ENCODE measurements around the gene ZNF585A. TPM values are rescaled to one million over a fixed set of nuclear protein-coding genes. Genes with fewer than 3 reads are reported as not detected.
"Not testable (repeated sequence)": the region's sequence is repeated elsewhere in the genome, so short reads cannot be mapped to it uniquely, and the experiment has no call there.

The ZNF585A gene
- total and polyA plus RNA-seq, 2 of the 4 experiments (the other 2 are of a cell fraction) = 6.2 to 9.5 TPM

- H3K4ac ChIP-seq (ENCODE audit: low read depth, low read length); H2BK120ac ChIP-seq (ENCODE audit: low read depth, low read length); ATAC-seq (ENCODE audit: low read depth); H3K18ac ChIP-seq (ENCODE audit: low read depth, low read length); dilution Hi-C loops (cut with HindIII; ENCODE audit: low sequenced_read_pairs, unreplicated experiment); BruUV-seq (replicated peaks); H3K56ac ChIP-seq (ENCODE audit: extremely low read depth, insufficient read depth, low read length); H2BK5ac ChIP-seq (ENCODE audit: low read depth, low read length, poor library complexity, severe bottlenecking); H2BK15ac ChIP-seq (ENCODE audit: low read depth, low read length); H3K27me3 ChIP-seq (ENCODE audit: control insufficient read depth, insufficient read depth, low read length); DNase-seq; H4K91ac ChIP-seq (ENCODE audit: insufficient read depth, low read depth, low read length); H3K79me1 ChIP-seq (ENCODE audit: low read depth in 1 of 2, low read length in 2 of 2); H3K4me3 ChIP-seq (ENCODE audit: insufficient read depth, low read depth, low read length); H2AK5ac ChIP-seq (ENCODE audit: low read depth, low read length); intact Hi-C loops (cut with micrococcal nuclease); H2BK20ac ChIP-seq (ENCODE audit: low read depth, low read length); H4K20me1 ChIP-seq (ENCODE audit: insufficient read depth, low read length); H3K4me2 ChIP-seq (ENCODE audit: low read depth, low read length); H3K4me1 ChIP-seq (ENCODE audit: control insufficient read depth, insufficient read depth, low read length); H3K23ac ChIP-seq (ENCODE audit: low read depth, low read length); H3K27ac ChIP-seq (ENCODE audit: insufficient read depth, low read length); H4K8ac ChIP-seq (ENCODE audit: low read depth in 2 of 2, low read length in 2 of 2); H2AK9ac ChIP-seq (replicated peaks; ENCODE audit: low read depth, low read length, poor library complexity); H2AFZ ChIP-seq (replicated peaks; ENCODE audit: low read length, poor library complexity); H3K14ac ChIP-seq (replicated peaks; ENCODE audit: low read depth, low read length); H4K5ac ChIP-seq (ENCODE audit: low read depth, low read length); H3K9ac ChIP-seq (ENCODE audit: low read depth, low read length); CTCF ChIA-PET; in situ Hi-C loops (cut with MboI; ENCODE audit: low sequenced_read_pairs); H3K9me1 ChIP-seq (ENCODE audit: insufficient read depth, low read length): not testable (repeated sequence)
- Histone ChIP-seq H3K9me3 (ENCODE audit: control insufficient read depth, insufficient read depth, low read length) (peaks cover 15% of the 10 kb centered on the region; the same call in 1 of the 2 replicates), H3K36me3 (ENCODE audit: control insufficient read depth, insufficient read depth, low read length) (peaks cover 25% of the 10 kb centered on the region)
- no CpG with 5 or more reads among the region's 4 CpGs for WGBS, 2 experiments (ENCODE audit: extremely low coverage in 2 of 2, insufficient read length in 1 of 2)
- POLR2A ChIA-PET (ENCODE audit: unreplicated experiment) = interaction anchor here (0.7 kb wide), 1 partner anchor 881 kb away, joined by 4 read pairs; no protein-coding TSS in a partner anchor
Measured at GRCh38 chr19:37195248-37195647, 22.8 kb upstream of the ZNF585A start.

GRCh38 chr19:37186071-37186470 lies 13.6 kb upstream of the ZNF585A start:
- CTCF ChIA-PET; H2BK15ac ChIP-seq (ENCODE audit: low read depth, low read length); H4K5ac ChIP-seq (ENCODE audit: low read depth, low read length); H3K4me1 ChIP-seq (ENCODE audit: control insufficient read depth, insufficient read depth, low read length); H3K27me3 ChIP-seq (ENCODE audit: control insufficient read depth, insufficient read depth, low read length); H2BK20ac ChIP-seq (ENCODE audit: low read depth, low read length); H2AFZ ChIP-seq (replicated peaks; ENCODE audit: low read length, poor library complexity); H3K18ac ChIP-seq (ENCODE audit: low read depth, low read length); H3K4me3 ChIP-seq (ENCODE audit: insufficient read depth, low read depth, low read length); H3K14ac ChIP-seq (replicated peaks; ENCODE audit: low read depth, low read length); POLR2A ChIA-PET (ENCODE audit: unreplicated experiment); H3K56ac ChIP-seq (ENCODE audit: extremely low read depth, insufficient read depth, low read length); H3K4me2 ChIP-seq (ENCODE audit: low read depth, low read length); H3K9ac ChIP-seq (ENCODE audit: low read depth, low read length); H4K8ac ChIP-seq (ENCODE audit: low read depth in 2 of 2, low read length in 2 of 2); H2BK120ac ChIP-seq (ENCODE audit: low read depth, low read length); H4K91ac ChIP-seq (ENCODE audit: insufficient read depth, low read depth, low read length); H2BK5ac ChIP-seq (ENCODE audit: low read depth, low read length, poor library complexity, severe bottlenecking); H3K4ac ChIP-seq (ENCODE audit: low read depth, low read length); H3K27ac ChIP-seq (ENCODE audit: insufficient read depth, low read length); DNase-seq; intact Hi-C loops (cut with micrococcal nuclease); dilution Hi-C loops (cut with HindIII; ENCODE audit: low sequenced_read_pairs, unreplicated experiment); H3K23ac ChIP-seq (ENCODE audit: low read depth, low read length); H2AK9ac ChIP-seq (replicated peaks; ENCODE audit: low read depth, low read length, poor library complexity); H4K20me1 ChIP-seq (ENCODE audit: insufficient read depth, low read length); H2AK5ac ChIP-seq (ENCODE audit: low read depth, low read length); BruUV-seq (replicated peaks); ATAC-seq (ENCODE audit: low read depth); in situ Hi-C loops (cut with MboI; ENCODE audit: low sequenced_read_pairs); H3K9me1 ChIP-seq (ENCODE audit: insufficient read depth, low read length); H3K79me1 ChIP-seq (ENCODE audit: low read depth in 1 of 2, low read length in 2 of 2): not testable (repeated sequence)
- peaks cover 51% of the 10 kb centered on the region for H3K9me3 ChIP-seq (ENCODE audit: control insufficient read depth, insufficient read depth, low read length)
- WGBS, 2 experiments (ENCODE audit: extremely low coverage in 2 of 2, insufficient read length in 1 of 2) = 80% methylated on average over 1 of the region's 4 CpGs; no CpG with 5 or more reads in 1 of the 2 experiments
- peaks cover 23% of the 10 kb centered on the region for H3K36me3 ChIP-seq (ENCODE audit: control insufficient read depth, insufficient read depth, low read length)
